Stomach (tissue), 9 donors: ENCODE data around the gene SLAMF6. TPM values are rescaled to one million over a fixed set of nuclear protein-coding genes. Genes with fewer than 3 reads are reported as not detected.
A peak's percentile ranks its signal among the peaks of the same experiment; 100 is the strongest.

Experiments used
- DNase-seq, 2 donors: peaks; one replicate each; pipeline versions ENCODE4 v3.0.0 to v3.0.0-alpha.2; 2013 to 2019
- H3K27ac ChIP-seq, 5 donors: fragments of 200-600 bp in 4 of 5; sonication (generic) in 4 of 5; one replicate each; pipeline ENCODE4 v1.5.1; 2013 to 2019; ENCODE audit warnings: mild to moderate bottlenecking in 1 of 5, moderate library complexity in 1 of 5
- H3K27me3 ChIP-seq, 3 donors: fragments of 200-600 bp; sonication (generic); one replicate each; pipeline ENCODE4 v1.5.1; 2017 to 2019; ENCODE audit warnings: mixed run types in 1 of 3
- H3K36me3 ChIP-seq, 4 donors: fragments of 200-600 bp; sonication (generic); 1 replicate in 3 of 4; 2 replicates in 1 of 4; pipeline ENCODE4 v1.5.1; 2016 to 2019
- H3K4me1 ChIP-seq, 4 donors: fragments of 200-600 bp; sonication (generic); one replicate each; pipeline ENCODE4 v1.5.1; 2016 to 2019
- H3K4me3 ChIP-seq, 4 donors: fragments of 200-600 bp; sonication (generic) in 3 of 4; one replicate each; pipeline ENCODE4 v1.5.1; 2016 to 2019; ENCODE audit warnings: mild to moderate bottlenecking in 1 of 4
- H3K9me3 ChIP-seq, 4 donors: fragments of 200-600 bp; sonication (generic); one replicate each; pipeline ENCODE4 v1.5.1; 2016 to 2019
- CTCF ChIP-seq, 7 experiments: fragments of 450-650 bp in 4 of 7; fragments of 200-600 bp in 3 of 7; sonication (generic) in 3 of 7; IDR thresholded peaks; one replicate each; pipeline ENCODE4 v1.5.1; 2016 to 2019; ENCODE audit warnings: antibody characterized with exemption in 7 of 7, control low read depth in 2 of 7, mild to moderate bottlenecking in 1 of 7
- EP300 ChIP-seq: sonication (generic); formaldehyde crosslinking; IDR thresholded peaks from one replicate; pipeline ENCODE4 v1.6.1; 2017; ENCODE audit warnings: antibody characterized with exemption
- POLR2A ChIP-seq, 4 donors: fragments of 450-650 bp; IDR thresholded peaks; one replicate each; pipeline ENCODE4 v1.6.1; 2016; ENCODE audit warnings: antibody characterized with exemption in 4 of 4, control low read depth in 2 of 4, mild to moderate bottlenecking in 1 of 4, moderate library complexity in 1 of 4
- POLR2AphosphoS5 ChIP-seq, 3 donors: sonication (generic); formaldehyde crosslinking; IDR thresholded peaks; one replicate each; pipeline ENCODE4 v1.6.1; 2016; ENCODE audit warnings: antibody characterized with exemption in 3 of 3
- WGBS, 5 donors: extraction: QIAGEN DNeasy Blood & Tissue Kit in 3 of 5; methylation state at CpG; one replicate each; pipeline versions ENCODE4 v1.1.5 to v1.1.7; 2013 to 2018; 5-methylcytosine and 5-hydroxymethylcytosine counted together
- intact Hi-C: fragments of 100-400 bp; cut with DNase I; formaldehyde crosslinking; loops from one replicate; pipeline ENCODE4 v1.15.1; 2023; ENCODE audit warnings: low total_unique reads
- polyA plus RNA-seq, 3 donors: library from polyadenylated mRNA; stranded (reverse); fragments of 200-250 nt; gene quantifications; one replicate each; pipeline ENCODE4 v1.2.3, GENCODE V29; 2013
- total RNA-seq, 5 donors: library from RNA; depleted of rRNA; stranded (reverse); fragments of >200 nt; gene quantifications; one replicate each; pipeline versions ENCODE4 v1.1.0 to v1.2.3, GENCODE V29; 2014 to 2016
- donor health status: healthy with polysubstance abuse.
- donor health status: Bipolar disorder and iron deficiency.
- donor health status: healthy.

SLAMF6 gene
- total and polyA plus RNA-seq, 8 donors: 0.19 to 18.1 (median 1.1) TPM; not detected in 1

- Histone ChIP-seq H3K4me1 (no peaks in the 10 kb centered on the region), H3K27ac (peak overlapping the region in 2 of 5 donors; percentile 1 to 7), H3K36me3 (no peaks in the 10 kb centered on the region), H3K9me3 (peaks cover 0 to 24% (median 0%) of the 10 kb centered on the region in 4 donors), H3K4me3 (no peak overlapping the region), H3K27me3 (no peaks in the 10 kb centered on the region)
- 56 to 78% (median 68%) methylated on average over 4 of the region's 4 CpGs for WGBS, 5 donors
- intact Hi-C loops: no loop called here
- DNase-seq: no peak
- no peak for TF ChIP-seq CTCF (IDR thresholded peaks at IDR 0.05)
- TF ChIP-seq POLR2A (IDR thresholded peaks at IDR 0.05): no peak
- no peak for TF ChIP-seq POLR2AphosphoS5 (IDR thresholded peaks at IDR 0.05)
- no peak for TF ChIP-seq EP300
These were observed 35.8 kb upstream of the SLAMF6 start for GRCh38 chr1:160558660-160559380.

- no peak overlapping the region for H3K27ac ChIP-seq
- no peak overlapping the region for H3K4me3 ChIP-seq
- 76 to 86% (median 78%) methylated on average over 4 of the region's 4 CpGs for WGBS, 5 donors
- DNase-seq: no peak
- H3K9me3 ChIP-seq: no peaks in the 10 kb centered on the region
- intact Hi-C loops: no loop called here
- TF ChIP-seq POLR2AphosphoS5 (IDR thresholded peaks at IDR 0.05) (no peak), POLR2A (IDR thresholded peaks at IDR 0.05) (no peak), CTCF (IDR thresholded peaks at IDR 0.05) (no peak), EP300 (no peak)
- no peaks in the 10 kb centered on the region for H3K27me3 ChIP-seq
- peaks cover 0 to 5% (median 0%) of the 10 kb centered on the region in 4 donors for H3K36me3 ChIP-seq
- H3K4me1 ChIP-seq: peaks cover 0 to 4% (median 2%) of the 10 kb centered on the region in 4 donors
These were observed 30.7 kb upstream of the SLAMF6 start for GRCh38 chr1:160553778-160554177.

GRCh38 chr1:160552425-160552824, 29.4 kb upstream of the SLAMF6 start:
- H3K4me3 ChIP-seq: no peak overlapping the region
- H3K4me1 ChIP-seq: peaks cover 0 to 4% (median 2%) of the 10 kb centered on the region in 4 donors
- H3K9me3 ChIP-seq: no peaks in the 10 kb centered on the region
- WGBS, 5 donors: 26 to 54% (median 39%) methylated on average over 2 of the region's 2 CpGs
- H3K36me3 ChIP-seq: peaks cover 0 to 5% (median 0%) of the 10 kb centered on the region in 4 donors
- TF ChIP-seq POLR2AphosphoS5 (IDR thresholded peaks at IDR 0.05) (no peak), POLR2A (IDR thresholded peaks at IDR 0.05) (no peak), CTCF (IDR thresholded peaks at IDR 0.05) (no peak), EP300 (no peak)
- no peak for DNase-seq
- H3K27me3 ChIP-seq: no peaks in the 10 kb centered on the region
- H3K27ac ChIP-seq: no peak overlapping the region
- intact Hi-C loops: no loop called here

- no peak for DNase-seq
- H3K4me1 ChIP-seq: peaks cover 0 to 4% (median 2%) of the 10 kb centered on the region in 4 donors
- H3K27ac ChIP-seq: no peak overlapping the region
- intact Hi-C loops: no loop called here
- 72 to 87% (median 79%) methylated on average over 6 of the region's 6 CpGs for WGBS, 5 donors
- no peaks in the 10 kb centered on the region for H3K27me3 ChIP-seq
- H3K36me3 ChIP-seq: peaks cover 0 to 5% (median 0%) of the 10 kb centered on the region in 4 donors
- TF ChIP-seq POLR2AphosphoS5 (IDR thresholded peaks at IDR 0.05): no peak
- TF ChIP-seq EP300: no peak
- no peak for TF ChIP-seq CTCF (IDR thresholded peaks at IDR 0.05)
- TF ChIP-seq POLR2A (IDR thresholded peaks at IDR 0.05): no peak
- no peak overlapping the region for H3K4me3 ChIP-seq
- no peaks in the 10 kb centered on the region for H3K9me3 ChIP-seq
These were observed 27.5 kb upstream of the SLAMF6 start for GRCh38 chr1:160550572-160551034.
